ENCODE measurements around the gene CLCN4. TPM values are rescaled to one million over a fixed set of nuclear protein-coding genes. Genes with fewer than 3 reads are reported as not detected.

The CLCN4 gene
- total RNA-seq, 2 donors from 2014 or later = 0.19 TPM; not detected in 1

GRCh38 chrX:10184411-10184810 is 27.6 kb downstream of the CLCN4 start:
- no peaks in the 10 kb centered on the region for H3K4me1 Mint-ChIP-seq
- H3K36me3 Mint-ChIP-seq (ENCODE audit: low read depth) = no peaks in the 10 kb centered on the region
- no peak overlapping the region for H3K4me3 Mint-ChIP-seq
- no peaks in the 10 kb centered on the region for H3K9me3 Mint-ChIP-seq
- ATAC-seq (replicated peaks) = no peak
- H3K27me3 Mint-ChIP-seq = peaks cover 18% of the 10 kb centered on the region
- H3K27ac Mint-ChIP-seq = no peak overlapping the region

DNA sequence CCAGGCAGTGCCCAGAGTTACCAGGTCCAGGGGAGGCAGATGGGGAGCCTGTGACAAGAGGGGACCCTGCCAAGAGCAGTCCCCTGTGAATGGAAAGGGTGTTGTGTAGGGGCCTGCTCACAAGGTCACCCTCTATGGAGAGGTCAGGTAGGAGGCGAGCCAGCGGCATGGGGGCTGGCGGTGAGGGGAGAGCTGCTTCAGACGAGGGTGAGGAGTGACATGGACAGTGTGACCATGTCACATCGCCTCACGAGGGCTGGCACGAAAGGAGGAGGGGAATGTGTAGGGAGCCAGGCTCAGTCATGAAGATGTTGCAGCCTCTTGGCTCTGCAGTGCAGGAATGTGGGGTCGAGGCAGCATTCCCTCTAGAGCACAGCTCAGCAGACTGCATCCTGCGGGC is 29.6 kb downstream of the CLCN4 start:
- no peak for ATAC-seq (replicated peaks)
- H3K27me3 Mint-ChIP-seq = peaks cover 15% of the 10 kb centered on the region
- H3K36me3 Mint-ChIP-seq (ENCODE audit: low read depth) = no peaks in the 10 kb centered on the region

GRCh38 chrX:10187421-10187820 is 30.6 kb downstream of the CLCN4 start:
- Mint-ChIP-seq H3K27me3 (peaks cover 20% of the 10 kb centered on the region), H3K27ac (no peak overlapping the region), H3K4me3 (no peak overlapping the region), H3K9me3 (no peaks in the 10 kb centered on the region), H3K4me1 (no peaks in the 10 kb centered on the region), H3K36me3 (ENCODE audit: low read depth) (no peaks in the 10 kb centered on the region)
- ATAC-seq (replicated peaks) = no peak

More for the DNA sequence above, 29.6 kb downstream of the CLCN4 start:
- H3K4me1 Mint-ChIP-seq = no peaks in the 10 kb centered on the region
- H3K27ac Mint-ChIP-seq = no peak overlapping the region
- H3K9me3 Mint-ChIP-seq = no peaks in the 10 kb centered on the region
- no peak overlapping the region for H3K4me3 Mint-ChIP-seq

DNA sequence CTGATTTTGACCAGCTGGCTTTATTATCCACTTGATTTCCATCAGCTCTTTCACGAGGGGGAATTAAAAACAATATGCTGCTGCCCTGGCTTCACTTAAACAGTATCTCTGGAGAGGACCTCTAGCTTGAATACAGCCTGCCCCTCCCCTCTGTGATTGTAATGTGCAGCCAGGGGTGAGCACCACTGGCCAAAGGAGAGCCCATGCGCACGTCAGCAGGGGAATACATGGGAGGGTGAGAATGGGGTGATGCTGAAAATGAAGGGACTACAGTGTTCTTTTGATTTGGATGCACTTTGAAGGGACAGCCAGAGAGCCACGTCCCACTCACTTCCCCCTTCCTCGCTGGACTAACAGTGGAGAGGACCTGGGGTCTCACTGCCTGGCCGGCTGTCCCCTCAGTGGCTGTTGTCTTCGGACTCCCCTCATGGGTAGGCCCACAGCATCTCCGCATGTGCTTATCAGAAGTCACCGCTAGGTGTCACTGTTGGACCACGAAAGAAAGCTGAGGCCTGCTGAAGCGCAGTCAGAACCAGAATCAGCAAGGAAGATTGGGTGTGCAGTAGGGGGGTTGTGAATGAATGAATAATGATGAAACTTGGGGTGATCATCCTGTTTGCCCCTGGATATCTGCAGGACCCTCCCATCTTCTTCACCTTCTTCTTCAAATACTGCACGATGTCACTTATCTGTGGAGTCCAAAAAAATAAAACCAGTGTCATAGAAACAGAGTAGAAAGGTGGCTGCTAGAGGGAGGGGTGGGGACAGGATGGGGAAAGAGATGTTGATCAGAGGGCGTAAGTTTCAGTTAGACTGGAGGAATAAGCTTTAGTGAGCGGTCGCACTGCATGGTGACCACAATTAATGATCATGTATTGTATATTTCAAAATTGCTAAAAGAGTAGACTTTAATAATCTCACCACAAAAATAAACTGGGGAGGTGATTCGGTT is 32.8 kb downstream of the CLCN4 start:
- no peak overlapping the region for H3K27ac Mint-ChIP-seq
- peaks cover 17% of the 10 kb centered on the region for H3K27me3 Mint-ChIP-seq
- no peaks in the 10 kb centered on the region for H3K9me3 Mint-ChIP-seq
- H3K4me1 Mint-ChIP-seq = no peaks in the 10 kb centered on the region
- no peak overlapping the region for H3K4me3 Mint-ChIP-seq
- ATAC-seq (replicated peaks) = peak; percentile 55
- H3K36me3 Mint-ChIP-seq (ENCODE audit: low read depth) = no peaks in the 10 kb centered on the region

GRCh38 chrX:10190367-10190766 is 33.6 kb downstream of the CLCN4 start:
- H3K4me1 Mint-ChIP-seq = no peaks in the 10 kb centered on the region
- ATAC-seq (replicated peaks) = no peak
- no peaks in the 10 kb centered on the region for H3K9me3 Mint-ChIP-seq

GRCh38 chrX:10193587-10193986 is 36.8 kb downstream of the CLCN4 start:
- Mint-ChIP-seq H3K4me3 (no peak overlapping the region), H3K27me3 (peaks cover 5% of the 10 kb centered on the region), H3K36me3 (ENCODE audit: low read depth) (no peaks in the 10 kb centered on the region), H3K4me1 (no peaks in the 10 kb centered on the region), H3K27ac (no peak overlapping the region), H3K9me3 (no peaks in the 10 kb centered on the region)
- ATAC-seq (replicated peaks) = no peak

More at GRCh38 chrX:10190367-10190766, 33.6 kb downstream of the CLCN4 start:
- H3K27ac Mint-ChIP-seq = no peak overlapping the region
- H3K4me3 Mint-ChIP-seq = no peak overlapping the region
- H3K27me3 Mint-ChIP-seq = peaks cover 12% of the 10 kb centered on the region
- no peaks in the 10 kb centered on the region for H3K36me3 Mint-ChIP-seq (ENCODE audit: low read depth)

DNA sequence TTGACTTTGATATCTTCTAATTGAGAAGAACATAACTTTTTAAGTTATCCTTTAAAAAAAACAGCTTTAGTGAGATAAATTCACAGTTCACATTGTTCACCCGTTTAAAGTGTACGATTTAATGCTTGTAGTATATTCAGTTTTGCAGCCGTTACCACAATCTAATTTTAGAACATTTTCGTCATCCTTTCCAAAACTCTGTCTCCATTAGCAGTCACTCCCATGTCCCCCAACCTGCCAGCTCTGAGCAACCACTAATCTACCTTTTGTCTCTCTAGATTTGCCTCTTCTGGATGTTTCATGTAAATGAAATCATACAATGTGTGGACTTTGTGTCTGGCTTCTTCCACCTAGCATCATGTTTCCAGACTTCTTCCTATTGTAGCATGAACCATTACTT is 38.6 kb downstream of the CLCN4 start:
- Mint-ChIP-seq H3K4me3 (no peak overlapping the region), H3K27me3 (peaks cover 8% of the 10 kb centered on the region), H3K9me3 (no peaks in the 10 kb centered on the region), H3K27ac (no peak overlapping the region), H3K4me1 (no peaks in the 10 kb centered on the region), H3K36me3 (ENCODE audit: low read depth) (no peaks in the 10 kb centered on the region)
- no peak for ATAC-seq (replicated peaks)

DNA sequence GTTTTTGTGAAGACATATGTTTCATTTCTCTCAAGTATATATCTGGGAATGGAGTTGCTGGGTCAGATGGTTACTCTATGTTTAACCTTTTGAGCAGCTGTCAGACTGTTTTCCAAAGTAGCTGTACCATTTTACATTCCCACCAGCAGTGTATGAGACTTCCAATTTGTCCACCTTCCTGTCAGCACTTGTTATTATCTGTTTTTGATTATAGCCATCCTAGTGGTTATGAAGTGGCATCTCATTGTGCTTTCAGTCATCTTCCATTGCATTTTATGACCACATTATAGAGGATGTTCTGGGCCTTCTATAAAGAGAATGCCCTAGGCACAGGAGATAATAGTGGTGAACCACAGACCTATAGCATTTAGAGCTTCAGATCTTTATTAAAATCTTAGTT is 39.2 kb downstream of the CLCN4 start:
- H3K4me3 Mint-ChIP-seq = no peak overlapping the region
- peaks cover 8% of the 10 kb centered on the region for H3K27me3 Mint-ChIP-seq
- ATAC-seq (replicated peaks) = no peak
- no peaks in the 10 kb centered on the region for H3K36me3 Mint-ChIP-seq (ENCODE audit: low read depth)
- no peaks in the 10 kb centered on the region for H3K9me3 Mint-ChIP-seq
- H3K4me1 Mint-ChIP-seq = no peaks in the 10 kb centered on the region
- no peak overlapping the region for H3K27ac Mint-ChIP-seq

DNA sequence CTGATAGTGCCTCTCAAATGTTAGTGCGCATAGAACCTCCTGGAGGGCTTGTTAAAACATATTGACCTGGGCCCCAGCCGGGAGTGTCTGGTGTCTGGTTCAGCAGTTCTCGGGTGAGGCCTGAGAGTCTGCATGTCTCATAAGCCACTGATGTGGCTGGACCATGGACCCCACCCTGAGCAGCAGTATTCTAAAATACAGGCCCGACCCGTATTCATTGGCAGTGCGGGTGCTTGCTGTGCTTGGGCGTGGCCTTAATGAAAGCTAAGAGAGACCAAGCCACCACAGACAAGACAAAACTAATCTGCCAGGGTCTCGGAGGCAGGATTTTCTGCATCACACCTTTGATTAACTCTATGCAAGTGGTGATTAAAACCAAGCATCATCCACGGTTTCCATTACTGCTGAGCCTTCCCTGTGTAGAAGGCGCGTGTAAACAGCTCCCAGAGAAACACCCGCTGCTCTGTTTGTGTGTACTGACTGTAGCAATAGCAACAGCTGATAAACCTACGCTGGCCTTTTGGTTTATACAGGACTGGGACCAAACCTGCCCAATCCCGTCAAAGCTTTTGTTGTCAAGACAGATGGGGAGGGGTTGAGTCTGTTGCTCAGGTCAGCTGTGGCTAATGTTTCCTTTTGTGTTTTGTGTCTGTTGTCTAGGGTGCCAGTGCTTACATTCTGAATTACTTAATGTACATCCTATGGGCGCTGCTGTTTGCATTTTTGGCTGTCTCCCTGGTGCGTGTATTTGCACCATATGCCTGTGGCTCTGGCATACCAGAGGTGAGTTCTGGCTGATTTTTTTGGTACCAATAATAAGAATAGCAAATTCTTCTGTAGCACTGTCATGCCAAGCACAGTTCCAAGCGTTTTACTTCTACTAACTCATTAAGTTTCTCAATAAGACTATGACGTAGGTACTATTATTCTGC is 40.8 kb downstream of the CLCN4 start:
- no peaks in the 10 kb centered on the region for H3K4me1 Mint-ChIP-seq
- H3K9me3 Mint-ChIP-seq = no peaks in the 10 kb centered on the region
- H3K27ac Mint-ChIP-seq = no peak overlapping the region
- H3K36me3 Mint-ChIP-seq (ENCODE audit: low read depth) = no peaks in the 10 kb centered on the region
- no peak for ATAC-seq (replicated peaks)
- peaks cover 3% of the 10 kb centered on the region for H3K27me3 Mint-ChIP-seq
- no peak overlapping the region for H3K4me3 Mint-ChIP-seq

DNA sequence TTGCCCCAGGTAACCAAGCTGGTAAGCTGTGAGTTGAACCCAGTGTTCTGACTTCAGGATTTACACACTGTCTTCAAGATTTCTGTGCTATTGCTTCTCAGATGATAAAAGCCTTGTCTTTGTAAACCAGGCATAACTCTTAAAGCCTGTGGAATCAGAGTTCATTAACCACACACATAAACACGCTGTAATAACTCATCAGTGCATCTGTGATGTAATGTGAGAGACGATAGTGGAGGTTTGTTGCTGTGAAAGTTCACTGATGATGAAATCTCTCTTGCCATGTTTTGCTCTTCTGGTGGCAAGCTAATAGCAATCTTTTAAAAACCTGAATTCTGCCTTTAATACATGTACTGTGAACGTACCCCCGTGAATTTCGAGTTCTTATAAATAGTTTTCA is 41.5 kb downstream of the CLCN4 start:
- ATAC-seq (replicated peaks) = no peak
- Mint-ChIP-seq H3K36me3 (ENCODE audit: low read depth) (no peaks in the 10 kb centered on the region), H3K9me3 (no peaks in the 10 kb centered on the region)

GRCh38 chrX:10199212-10199611 is 42.4 kb downstream of the CLCN4 start:
- Mint-ChIP-seq H3K27me3 (peaks cover 3% of the 10 kb centered on the region), H3K9me3 (no peaks in the 10 kb centered on the region), H3K27ac (no peak overlapping the region), H3K36me3 (ENCODE audit: low read depth) (no peaks in the 10 kb centered on the region), H3K4me3 (no peak overlapping the region), H3K4me1 (no peaks in the 10 kb centered on the region)
- ATAC-seq (replicated peaks) = no peak

More for the DNA sequence above, 41.5 kb downstream of the CLCN4 start:
- Mint-ChIP-seq H3K4me1 (no peaks in the 10 kb centered on the region), H3K27me3 (peaks cover 3% of the 10 kb centered on the region), H3K4me3 (no peak overlapping the region), H3K27ac (no peak overlapping the region)

GRCh38 chrX:10203617-10204016 is 46.8 kb downstream of the CLCN4 start:
- no peak overlapping the region for H3K27ac Mint-ChIP-seq
- no peaks in the 10 kb centered on the region for H3K36me3 Mint-ChIP-seq (ENCODE audit: low read depth)
- no peaks in the 10 kb centered on the region for H3K4me1 Mint-ChIP-seq
- no peak overlapping the region for H3K4me3 Mint-ChIP-seq
- peaks cover 3% of the 10 kb centered on the region for H3K27me3 Mint-ChIP-seq
- no peaks in the 10 kb centered on the region for H3K9me3 Mint-ChIP-seq
- no peak for ATAC-seq (replicated peaks)

DNA sequence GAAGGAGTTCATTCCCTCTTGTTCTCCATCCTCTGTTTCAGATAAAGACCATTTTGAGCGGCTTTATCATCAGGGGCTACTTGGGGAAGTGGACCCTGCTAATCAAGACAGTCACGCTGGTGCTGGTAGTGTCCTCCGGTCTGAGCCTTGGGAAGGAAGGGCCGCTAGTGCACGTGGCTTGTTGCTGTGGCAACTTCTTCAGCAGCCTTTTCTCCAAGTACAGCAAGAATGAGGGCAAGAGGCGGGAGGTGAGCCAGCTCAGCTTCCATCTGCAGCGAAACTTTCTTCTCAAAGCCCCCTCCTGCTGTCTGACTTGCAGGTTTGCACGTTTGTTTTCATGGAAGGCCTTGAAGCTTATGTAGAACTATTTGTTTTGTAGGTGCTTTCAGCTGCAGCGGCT is 49.5 kb downstream of the CLCN4 start:
- Mint-ChIP-seq H3K9me3 (no peaks in the 10 kb centered on the region), H3K27ac (no peak overlapping the region), H3K36me3 (ENCODE audit: low read depth) (no peaks in the 10 kb centered on the region), H3K4me3 (no peak overlapping the region), H3K4me1 (no peaks in the 10 kb centered on the region), H3K27me3 (no peaks in the 10 kb centered on the region)
- ATAC-seq (replicated peaks) = no peak

DNA sequence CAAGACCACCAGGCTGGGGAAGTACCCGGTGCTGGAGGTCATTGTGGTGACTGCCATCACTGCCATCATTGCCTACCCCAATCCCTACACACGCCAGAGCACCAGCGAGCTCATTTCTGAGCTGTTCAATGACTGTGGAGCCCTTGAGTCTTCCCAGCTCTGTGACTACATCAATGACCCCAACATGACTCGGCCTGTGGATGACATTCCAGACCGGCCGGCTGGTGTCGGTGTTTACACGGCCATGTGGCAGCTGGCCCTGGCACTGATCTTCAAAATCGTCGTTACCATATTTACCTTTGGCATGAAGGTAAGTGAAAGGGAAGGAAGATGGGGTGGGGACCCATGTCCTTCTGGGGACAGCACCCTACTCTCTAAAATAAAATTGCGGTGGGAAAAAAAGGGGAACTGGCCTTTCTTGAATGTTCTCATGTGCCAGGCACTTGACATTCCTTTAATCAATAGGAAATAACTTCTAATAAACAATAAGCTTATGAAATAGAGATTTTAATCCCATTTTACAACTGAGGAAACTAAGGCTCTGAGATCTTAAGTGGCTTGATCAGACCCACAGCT is 51.6 kb downstream of the CLCN4 start:
- H3K27me3 Mint-ChIP-seq = no peaks in the 10 kb centered on the region
- no peak overlapping the region for H3K4me3 Mint-ChIP-seq
- H3K9me3 Mint-ChIP-seq = no peaks in the 10 kb centered on the region
- no peaks in the 10 kb centered on the region for H3K4me1 Mint-ChIP-seq
- no peaks in the 10 kb centered on the region for H3K36me3 Mint-ChIP-seq (ENCODE audit: low read depth)
- no peak for ATAC-seq (replicated peaks)
- no peak overlapping the region for H3K27ac Mint-ChIP-seq
